Body of pancreas (tissue), 4 donors: ENCODE measurements around the gene TGM6.

Source experiments
- CTCF ChIP-seq, 7 experiments: fragments of 450-650 bp in 4 of 7; fragments of 200-600 bp in 3 of 7; sonication (generic) in 3 of 7; IDR thresholded peaks; one replicate each; pipeline ENCODE4 v1.5.1; 2016 to 2019; ENCODE audit warnings: antibody characterized with exemption in 7 of 7
- POLR2A ChIP-seq, 3 donors: fragments of 450-650 bp; IDR thresholded peaks; one replicate each; pipeline ENCODE4 v1.6.1; 2016; ENCODE audit warnings: antibody characterized with exemption in 3 of 3, mild to moderate bottlenecking in 2 of 3

DNA sequence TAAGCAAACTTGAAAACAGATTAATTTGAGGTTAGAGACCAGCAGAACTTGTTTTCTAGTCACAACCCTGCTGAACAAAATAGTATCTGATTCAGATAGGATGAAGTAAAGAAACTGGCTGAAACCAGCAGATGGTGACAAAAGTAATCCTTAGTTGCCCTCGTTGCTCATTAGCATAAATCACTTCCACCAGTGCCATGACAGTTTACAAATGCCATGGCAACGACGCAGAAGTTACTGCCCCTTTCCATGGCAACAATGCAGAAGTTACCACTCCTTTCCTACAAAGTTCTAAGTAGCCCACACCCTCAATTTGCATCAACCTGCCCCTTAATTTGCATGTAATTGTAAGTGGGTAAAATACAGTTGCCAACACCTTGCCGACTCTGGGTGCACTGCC is 66.1 kb downstream of the TGM6 start:
- TF ChIP-seq CTCF (IDR thresholded peaks at IDR 0.05) = no peak
- TF ChIP-seq POLR2A (IDR thresholded peaks at IDR 0.05) = no peak
